ENCODE results near the gene HNRNPA2B1. TPM values are rescaled to one million over a fixed set of nuclear protein-coding genes. Genes with fewer than 3 reads are reported as not detected.
"Not testable (repeated sequence)": the region's sequence is repeated elsewhere in the genome, so short reads cannot be mapped to it uniquely, and the experiment has no call there.

Gene HNRNPA2B1
- total and polyA plus RNA-seq, 2 of the 8 experiments (the other 6 are each of a cell fraction or from before 2014, with no cell fraction given), result 276 to 1,255 TPM

- not testable (repeated sequence) for H3K4ac ChIP-seq (replicated peaks; ENCODE audit: insufficient read length, low read depth, low read length); H3K23me2 ChIP-seq (ENCODE audit: low read depth, low read length); H3K79me1 ChIP-seq (ENCODE audit: low read depth, low read length); H2BK20ac ChIP-seq (ENCODE audit: low read length); DNase-seq (ENCODE audit: low read depth in 1 of 2, low spot score in 2 of 2); H3K9ac ChIP-seq (replicated peaks in 1 of 4; ENCODE audit: extremely low read depth in 1 of 4, low read depth in 3 of 4, low read length in 3 of 4); H3K27ac ChIP-seq (ENCODE audit: low read depth, low read length); H4K5ac ChIP-seq (ENCODE audit: insufficient read length, low read depth, low read length); H2BK120ac ChIP-seq (replicated peaks; ENCODE audit: low read depth, low read length); H3K18ac ChIP-seq (ENCODE audit: extremely low read depth, low read length); FAIRE-seq; H2BK5ac ChIP-seq (ENCODE audit: low read depth, low read length); H3K27me3 ChIP-seq (replicated peaks in 1 of 4; ENCODE audit: control insufficient read depth in 3 of 4, extremely low read depth in 1 of 4, insufficient read depth in 3 of 4, low read length in 3 of 4); H3K4me3 ChIP-seq (ENCODE audit: extremely low read depth in 1 of 4, insufficient read depth in 2 of 4, low read depth in 3 of 4, low read length in 4 of 4); H4K8ac ChIP-seq (ENCODE audit: extremely low read depth, insufficient read depth, low read length); H3K14ac ChIP-seq (ENCODE audit: insufficient read length); H4K91ac ChIP-seq (replicated peaks; ENCODE audit: insufficient read length, low read length); H3K9me3 ChIP-seq (ENCODE audit: insufficient read depth in 2 of 2, low read depth in 1 of 2, low read length in 1 of 2); H3K23ac ChIP-seq (ENCODE audit: insufficient read length); H3K4me1 ChIP-seq (replicated peaks in 1 of 4; ENCODE audit: control insufficient read depth in 3 of 4, insufficient read depth in 4 of 4, low read length in 3 of 4); H2BK15ac ChIP-seq (ENCODE audit: low read length); H2AK5ac ChIP-seq (ENCODE audit: low read depth, low read length); H2AFZ ChIP-seq (ENCODE audit: low read length); H3K56ac ChIP-seq (replicated peaks; ENCODE audit: insufficient read length, low read depth, low read length); H2BK12ac ChIP-seq (ENCODE audit: low read depth, low read length)
- CTCF ChIA-PET (ENCODE audit: partially characterized antibody), result interaction anchor here (1.0 to 4.7 kb wide), 2 partner anchors 97 to 301 kb away, joined by 3 to 21 read pairs; partner anchors contain the start of gene SNX10
- peaks cover 32 to 51% of the 10 kb centered on the region in 2 experiments for H4K20me1 ChIP-seq (replicated peaks in 1 of 2; ENCODE audit: control insufficient read depth in 1 of 2, insufficient read depth in 2 of 2, low read length in 2 of 2)
- peaks cover 62 to 100% (median 88%) of the 10 kb centered on the region in 4 experiments for H3K36me3 ChIP-seq (ENCODE audit: control insufficient read depth in 2 of 4, insufficient read depth in 4 of 4, low read length in 3 of 4)
- H3K4me2 ChIP-seq (ENCODE audit: insufficient read depth in 1 of 2, low read depth in 2 of 2, low read length in 2 of 2), result peak overlapping the region in 1 of 2 experiments; percentile 22; a peak in 1 of 4 replicates
- peaks cover 30 to 81% of the 10 kb centered on the region in 2 experiments for H3K79me2 ChIP-seq (ENCODE audit: control insufficient read depth in 1 of 2, insufficient read depth in 2 of 2, low read length in 2 of 2)
- WGBS, 2 experiments (ENCODE audit: extremely low coverage in 1 of 2, insufficient coverage in 1 of 2, insufficient read length in 1 of 2, insufficient replicate concordance in 2 of 2, low coverage in 1 of 2, low lambda C conversion rate in 2 of 2, missing lambda C conversion rate in 1 of 2), result 86% methylated on average over 10 of the region's 11 CpGs; no CpG with 5 or more reads in 1 of the 2 experiments
- POLR2A ChIA-PET (ENCODE audit: partially characterized antibody), result interaction anchor here (0.6 to 17.3 kb wide), 18 partner anchors 2 to 326 kb away, joined by 3 to 578 read pairs (median 4); partner anchors contain the start of genes CBX3, HNRNPA2B1 and NFE2L3
Measured at GRCh38 chr7:26194764-26195163, 5.8 kb downstream of the HNRNPA2B1 start.

All from H1 (cell line).